Measurements from ENCODE around the gene HIF1A. TPM values are rescaled to one million over a fixed set of nuclear protein-coding genes. Genes with fewer than 3 reads are reported as not detected.

The HIF1A gene
- total and polyA plus RNA-seq, 8 donors: 145 to 272 (median 204) TPM

- H3K9me3 ChIP-seq: no peaks in the 10 kb centered on the region
- H3K27me3 ChIP-seq: no peaks in the 10 kb centered on the region
- no peak overlapping the region for H3K4me3 ChIP-seq
- ATAC-seq (no peak), DNase-seq (no peak)
- TF ChIP-seq CTCF (IDR thresholded peaks at IDR 0.05): no peak
- no peak overlapping the region for H3K27ac ChIP-seq
- peaks cover 0 to 44% of the 10 kb centered on the region in 2 donors for H3K36me3 ChIP-seq
- H3K4me1 ChIP-seq: peaks cover 6 to 25% of the 10 kb centered on the region in 2 donors
- intact Hi-C loops (cut with DNase I): no loop called here
These were observed 72.9 kb downstream of the HIF1A start for GRCh38 chr14:61768240-61768639.

GRCh38 chr14:61769893-61770292 is 74.6 kb downstream of the HIF1A start:
- H3K9me3 ChIP-seq: no peaks in the 10 kb centered on the region
- peaks cover 0 to 61% of the 10 kb centered on the region in 2 donors for H3K36me3 ChIP-seq
- ATAC-seq (no peak), DNase-seq (no peak)
- intact Hi-C loops (cut with DNase I): no loop called here
- H3K4me1 ChIP-seq: peaks cover 0 to 10% of the 10 kb centered on the region in 2 donors
- H3K27ac ChIP-seq: no peak overlapping the region
- H3K4me3 ChIP-seq: no peak overlapping the region
- no peaks in the 10 kb centered on the region for H3K27me3 ChIP-seq
- no peak for TF ChIP-seq CTCF (IDR thresholded peaks at IDR 0.05)

GRCh38 chr14:61774861-61775260 is 79.5 kb downstream of the HIF1A start:
- ATAC-seq (no peak), DNase-seq (no peak)
- Histone ChIP-seq H3K4me3 (no peak overlapping the region), H3K27ac (no peak overlapping the region), H3K27me3 (no peaks in the 10 kb centered on the region), H3K36me3 (peaks cover 0 to 64% of the 10 kb centered on the region in 2 donors), H3K9me3 (no peaks in the 10 kb centered on the region), H3K4me1 (no peaks in the 10 kb centered on the region)
- no peak for TF ChIP-seq CTCF (IDR thresholded peaks at IDR 0.05)
- intact Hi-C loops (cut with DNase I): no loop called here

- Histone ChIP-seq H3K4me3 (no peak overlapping the region), H3K36me3 (peaks cover 0 to 67% of the 10 kb centered on the region in 2 donors), H3K9me3 (no peaks in the 10 kb centered on the region), H3K4me1 (no peaks in the 10 kb centered on the region), H3K27ac (no peak overlapping the region), H3K27me3 (no peaks in the 10 kb centered on the region)
- TF ChIP-seq CTCF (IDR thresholded peaks at IDR 0.05): no peak
- no peak for ATAC-seq
- no peak for DNase-seq
- intact Hi-C loops (cut with DNase I): no loop called here
These were observed 84.8 kb downstream of the HIF1A start for GRCh38 chr14:61780125-61780524.

GRCh38 chr14:61797309-61797708 is 102.0 kb downstream of the HIF1A start:
- Histone ChIP-seq H3K4me1 (peaks cover 0 to 8% of the 10 kb centered on the region in 2 donors), H3K9me3 (no peaks in the 10 kb centered on the region), H3K27ac (no peak overlapping the region), H3K36me3 (peaks cover 0 to 19% of the 10 kb centered on the region in 2 donors), H3K27me3 (no peaks in the 10 kb centered on the region), H3K4me3 (no peak overlapping the region)
- intact Hi-C loops (cut with DNase I): no loop called here
- no peak for DNase-seq
- ATAC-seq: no peak
- TF ChIP-seq CTCF (IDR thresholded peaks at IDR 0.05): no peak

Other genes with a start within 250 kb of the HIF1A start
- gene SNAPC1, start 66.9 kb downstream of the HIF1A start, total RNA-seq: 1 to 10 TPM; 5.4 TPM
- 10 to 100 TPM; 13.6 to 17.5 (median 14.4) TPM for gene SNAPC1, start 66.9 kb downstream of the HIF1A start, polyA plus RNA-seq (ENCODE audit: insufficient read length in 6 of 6)
- 1 to 10 TPM in 1 of 2 donors, under 1 TPM in 1; 0.71 to 1.8 TPM for gene SYT16, start 117.2 kb downstream of the HIF1A start, total RNA-seq
- 1 to 10 TPM; 1.3 to 3.0 (median 2.2) TPM for gene SYT16, start 117.2 kb downstream of the HIF1A start, polyA plus RNA-seq (ENCODE audit: insufficient read length in 6 of 6)